HUES64 (cell line): ENCODE data around the gene DNAJC6.

Experiments used
- H3K27ac ChIP-seq: 2 replicates; pipeline ENCODE4 v1.7.0; 2013; ENCODE audit warnings: low read depth, low read length, inconsistent platforms
- H3K27me3 ChIP-seq: 2 replicates; pipeline ENCODE4 v1.6.1; 2013; ENCODE audit warnings: mild to moderate bottlenecking, low read length; ENCODE audit not compliant: insufficient read depth
- H3K36me3 ChIP-seq: 2 replicates; pipeline ENCODE4 v1.6.1; 2013; ENCODE audit warnings: mild to moderate bottlenecking, low read length; ENCODE audit not compliant: insufficient read depth
- H3K4me1 ChIP-seq: 2 replicates; pipeline ENCODE4 v1.6.1; 2013; ENCODE audit warnings: mild to moderate bottlenecking, low read length, moderate library complexity; ENCODE audit not compliant: insufficient read depth
- H3K4me3 ChIP-seq: 2 replicates; pipeline ENCODE4 v1.5.1; 2013; ENCODE audit warnings: mild to moderate bottlenecking, low read length, moderate library complexity
- H3K9ac ChIP-seq: 2 replicates; pipeline ENCODE4 v1.6.1; 2013; ENCODE audit warnings: mild to moderate bottlenecking, low read depth, low read length
- H3K9me3 ChIP-seq: 2 replicates; pipeline ENCODE4 v1.6.1; 2013; ENCODE audit warnings: low read depth, low read length; ENCODE audit not compliant: insufficient read depth
- WGBS: fragments of 150-250, 120-280 bp; methylation state at CpG from one replicate; pipeline ENCODE4 v1.1.7; 2013; ENCODE audit warnings: missing lambda C conversion rate; 5-methylcytosine and 5-hydroxymethylcytosine counted together

DNAJC6 gene

DNA sequence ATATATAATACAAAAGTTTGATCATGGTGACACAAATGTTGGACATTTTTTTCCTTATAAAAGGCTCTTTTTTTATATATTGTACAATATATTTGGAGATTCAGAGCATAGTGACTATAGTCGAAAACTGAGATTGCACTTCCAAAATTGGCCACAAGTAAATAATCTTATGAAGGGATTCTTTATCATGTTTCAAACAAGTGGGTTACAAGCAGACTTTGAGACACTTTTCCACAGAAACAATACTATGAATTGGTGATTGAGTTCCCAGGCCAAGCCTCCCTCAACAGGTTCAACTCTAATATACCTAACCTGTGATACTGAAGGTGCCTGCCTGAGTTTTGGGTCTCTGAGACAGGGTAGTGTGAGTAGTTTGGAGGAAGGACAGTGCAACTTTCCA is 124.9 kb downstream of the DNAJC6 start:
- Histone ChIP-seq H3K9ac (no peak overlapping the region), H3K27me3 (no peaks in the 10 kb centered on the region), H3K9me3 (no peaks in the 10 kb centered on the region), H3K4me3 (no peak overlapping the region), H3K4me1 (peaks cover 45% of the 10 kb centered on the region), H3K27ac (no peak overlapping the region), H3K36me3 (peaks cover 22% of the 10 kb centered on the region)
- WGBS: 80% methylated on average over 1 of the region's 1 CpG

- peaks cover 22% of the 10 kb centered on the region for H3K36me3 ChIP-seq
- no peaks in the 10 kb centered on the region for H3K9me3 ChIP-seq
- WGBS: 87% methylated on average over 3 of the region's 3 CpGs
- H3K27ac ChIP-seq: no peak overlapping the region
- peaks cover 40% of the 10 kb centered on the region for H3K4me1 ChIP-seq
- H3K9ac ChIP-seq: no peak overlapping the region
- no peak overlapping the region for H3K4me3 ChIP-seq
- no peaks in the 10 kb centered on the region for H3K27me3 ChIP-seq
These were observed 125.4 kb downstream of the DNAJC6 start for GRCh38 chr1:65434760-65435159.

- Histone ChIP-seq H3K27ac (no peak overlapping the region), H3K4me3 (no peak overlapping the region), H3K4me1 (peaks cover 32% of the 10 kb centered on the region), H3K9me3 (no peaks in the 10 kb centered on the region), H3K27me3 (no peaks in the 10 kb centered on the region), H3K9ac (no peak overlapping the region), H3K36me3 (peaks cover 12% of the 10 kb centered on the region; the same call in 1 of the 2 replicates)
- 93% methylated on average over 2 of the region's 2 CpGs for WGBS
These were observed 126.6 kb downstream of the DNAJC6 start for GRCh38 chr1:65435987-65436386.

DNA sequence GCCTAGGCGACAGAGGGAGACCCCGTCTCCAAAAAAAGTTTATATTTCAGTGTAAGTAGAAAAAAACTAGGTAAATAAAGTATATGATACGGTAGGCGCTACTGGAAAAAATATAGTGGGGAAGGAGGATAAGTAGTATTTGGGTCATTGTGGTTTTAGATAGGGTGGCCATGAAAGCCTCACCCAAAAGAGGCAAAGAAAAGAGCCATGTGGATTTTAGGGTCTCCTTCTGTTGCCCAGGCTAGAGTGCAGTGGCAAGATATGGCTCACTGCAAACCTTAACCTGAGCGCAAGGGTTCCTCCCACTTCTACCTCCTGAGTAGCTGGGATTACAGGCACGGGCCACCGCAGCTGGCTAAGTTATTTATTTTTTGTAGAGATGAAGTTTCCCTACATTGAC is 128.3 kb downstream of the DNAJC6 start:
- 96% methylated on average over 6 of the region's 7 CpGs for WGBS
- Histone ChIP-seq H3K36me3 (peaks cover 9% of the 10 kb centered on the region; the same call in 1 of the 2 replicates), H3K9me3 (peaks cover 4% of the 10 kb centered on the region; the same call in 1 of the 2 replicates), H3K27me3 (no peaks in the 10 kb centered on the region), H3K27ac (no peak overlapping the region), H3K4me1 (peaks cover 21% of the 10 kb centered on the region), H3K4me3 (no peak overlapping the region), H3K9ac (no peak overlapping the region)

GRCh38 chr1:65440322-65440900 is 131.1 kb downstream of the DNAJC6 start:
- no peak overlapping the region for H3K27ac ChIP-seq
- WGBS: 90% methylated on average over 12 of the region's 12 CpGs
- H3K9ac ChIP-seq: no peak overlapping the region
- no peaks in the 10 kb centered on the region for H3K27me3 ChIP-seq
- no peak overlapping the region for H3K4me3 ChIP-seq
- H3K9me3 ChIP-seq: peaks cover 8% of the 10 kb centered on the region; the same call in 1 of the 2 replicates
- peaks cover 18% of the 10 kb centered on the region for H3K4me1 ChIP-seq
- H3K36me3 ChIP-seq: no peaks in the 10 kb centered on the region

DNA sequence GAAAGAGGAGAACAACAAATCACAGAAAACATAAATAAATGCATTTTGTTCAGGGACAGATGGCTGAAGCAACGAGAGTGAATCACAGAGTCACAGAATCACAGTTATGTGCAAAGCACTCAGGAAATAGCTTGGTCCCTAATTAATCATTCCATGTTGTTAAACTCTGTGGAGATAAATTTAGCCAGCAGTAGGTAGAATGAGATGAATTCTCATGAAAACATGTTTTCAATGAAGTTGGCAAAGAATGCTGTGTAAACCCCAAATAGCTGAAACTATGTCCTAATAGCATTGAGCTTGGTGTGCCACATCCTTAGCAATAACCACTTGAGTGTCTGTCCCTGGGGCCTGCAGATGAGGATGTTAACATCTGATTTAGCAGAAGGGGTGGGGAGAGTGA is 131.6 kb downstream of the DNAJC6 start:
- no peaks in the 10 kb centered on the region for H3K27me3 ChIP-seq
- peaks cover 8% of the 10 kb centered on the region; the same call in 1 of the 2 replicates for H3K9me3 ChIP-seq
- no peak overlapping the region for H3K9ac ChIP-seq
- 93% methylated on average over 1 of the region's 1 CpG for WGBS
- no peak overlapping the region for H3K4me3 ChIP-seq
- H3K27ac ChIP-seq: no peak overlapping the region
- peaks cover 18% of the 10 kb centered on the region for H3K4me1 ChIP-seq
- no peaks in the 10 kb centered on the region for H3K36me3 ChIP-seq

DNA sequence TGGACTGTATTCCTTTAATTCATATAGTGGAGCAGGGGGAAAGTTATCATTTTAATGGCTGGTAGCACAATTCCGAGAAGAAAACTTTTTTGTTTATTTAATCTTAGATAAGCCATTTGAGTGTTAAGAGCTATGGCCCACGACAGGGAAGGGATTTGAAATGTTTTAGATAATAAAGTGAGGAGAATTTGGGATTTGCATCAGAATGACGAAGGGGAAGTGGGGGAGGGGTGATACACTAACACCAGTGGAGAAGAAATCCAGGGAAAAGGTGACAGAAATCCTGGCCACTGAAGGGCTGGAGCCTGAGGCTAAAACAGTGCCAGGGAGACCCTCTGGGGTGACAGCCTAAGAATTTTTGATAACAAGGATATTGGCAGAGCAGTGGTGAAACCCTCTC is 132.1 kb downstream of the DNAJC6 start:
- WGBS: 69% methylated on average over 3 of the region's 3 CpGs
- Histone ChIP-seq H3K9ac (no peak overlapping the region), H3K27me3 (no peaks in the 10 kb centered on the region), H3K36me3 (no peaks in the 10 kb centered on the region), H3K27ac (no peak overlapping the region), H3K4me1 (peaks cover 18% of the 10 kb centered on the region), H3K9me3 (peaks cover 8% of the 10 kb centered on the region; the same call in 1 of the 2 replicates), H3K4me3 (no peak overlapping the region)

DNA sequence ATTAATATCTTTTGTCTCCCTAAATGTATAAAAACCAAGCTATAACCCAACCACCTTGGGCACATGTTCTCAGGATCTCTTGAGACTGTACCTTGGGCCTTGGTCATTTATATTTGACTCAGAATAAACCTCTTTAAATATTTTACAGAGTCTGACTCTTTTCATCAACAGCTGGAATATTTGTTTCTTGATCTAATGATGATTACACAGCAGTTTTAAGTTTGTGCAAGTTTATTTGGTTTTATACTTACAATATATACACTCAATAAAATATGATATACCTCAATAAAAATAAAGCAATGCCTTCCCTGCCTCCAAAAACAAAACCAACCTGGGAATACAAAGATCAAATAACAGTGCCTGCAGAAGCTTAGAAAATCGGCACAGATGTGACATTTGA is 133.1 kb downstream of the DNAJC6 start:
- Histone ChIP-seq H3K4me1 (peaks cover 18% of the 10 kb centered on the region), H3K27ac (no peak overlapping the region), H3K4me3 (no peak overlapping the region), H3K9ac (no peak overlapping the region), H3K27me3 (no peaks in the 10 kb centered on the region), H3K9me3 (peaks cover 8% of the 10 kb centered on the region; the same call in 1 of the 2 replicates), H3K36me3 (no peaks in the 10 kb centered on the region)
- WGBS: 96% methylated on average over 1 of the region's 1 CpG

DNA sequence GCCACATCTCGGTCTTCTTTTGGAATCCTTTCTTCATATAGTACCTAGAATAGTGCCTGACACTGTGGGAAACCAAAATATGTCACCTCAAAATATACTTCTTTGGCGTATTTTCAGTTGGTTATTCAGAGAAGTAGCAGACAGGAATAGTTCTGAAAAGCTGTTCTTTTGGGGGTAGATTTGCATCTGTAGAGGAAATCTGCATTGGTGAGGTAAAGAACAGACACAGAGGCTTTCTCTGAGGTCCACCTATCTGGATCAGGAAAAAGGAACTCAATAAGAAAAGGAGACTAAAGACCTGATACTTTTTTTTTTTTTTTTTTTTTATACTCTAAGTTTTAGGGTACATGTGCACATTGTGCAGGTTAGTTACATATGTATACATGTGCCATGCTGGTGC is 134.3 kb downstream of the DNAJC6 start:
- H3K9ac ChIP-seq: no peak overlapping the region
- H3K4me1 ChIP-seq: peaks cover 18% of the 10 kb centered on the region
- 66% methylated on average over 2 of the region's 2 CpGs for WGBS
- peaks cover 8% of the 10 kb centered on the region; the same call in 1 of the 2 replicates for H3K9me3 ChIP-seq
- H3K36me3 ChIP-seq: no peaks in the 10 kb centered on the region
- H3K27me3 ChIP-seq: no peaks in the 10 kb centered on the region
- peak overlapping the region; percentile 51; the same call in 1 of the 2 replicates for H3K27ac ChIP-seq
- no peak overlapping the region for H3K4me3 ChIP-seq

DNA sequence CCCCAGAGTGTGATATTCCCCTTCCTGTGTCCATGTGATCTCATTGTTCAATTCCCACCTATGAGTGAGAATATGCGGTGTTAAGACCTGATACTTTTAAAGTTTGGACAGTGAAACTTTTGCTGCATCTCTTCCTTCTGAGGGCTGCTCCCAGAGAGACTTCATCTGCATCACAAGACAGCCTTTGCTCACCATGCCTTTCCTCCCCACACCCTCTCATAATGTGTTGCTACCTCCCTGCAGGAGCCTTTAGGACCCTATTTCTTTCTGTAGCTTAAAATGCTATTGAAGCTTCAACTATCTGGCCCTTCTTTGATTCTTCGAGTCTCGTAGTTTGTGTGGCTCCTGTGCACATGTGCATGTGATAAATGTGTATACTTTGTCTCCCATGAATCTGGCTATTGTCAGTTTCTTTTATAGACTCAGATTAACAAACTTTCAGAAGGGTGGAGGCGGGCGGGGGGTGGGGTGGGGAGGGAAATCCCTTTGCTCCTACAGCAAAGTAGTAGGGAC is 134.8 kb downstream of the DNAJC6 start:
- Histone ChIP-seq H3K27me3 (no peaks in the 10 kb centered on the region), H3K9me3 (peaks cover 8% of the 10 kb centered on the region; the same call in 1 of the 2 replicates), H3K4me3 (no peak overlapping the region; the same call in 1 of the 2 replicates), H3K9ac (no peak overlapping the region), H3K36me3 (no peaks in the 10 kb centered on the region), H3K27ac (0 out of 2 replicates have a peak overlapping the region, but pooled peaks have one; percentile 27), H3K4me1 (peaks cover 18% of the 10 kb centered on the region)
- WGBS: 29% methylated on average over 3 of the region's 5 CpGs

- peaks cover 18% of the 10 kb centered on the region for H3K4me1 ChIP-seq
- H3K9ac ChIP-seq: no peak overlapping the region
- no peak overlapping the region for H3K4me3 ChIP-seq
- H3K27me3 ChIP-seq: no peaks in the 10 kb centered on the region
- H3K9me3 ChIP-seq: peaks cover 8% of the 10 kb centered on the region; the same call in 1 of the 2 replicates
- no peaks in the 10 kb centered on the region for H3K36me3 ChIP-seq
- no peak overlapping the region for H3K27ac ChIP-seq
- WGBS: 94% methylated on average over 1 of the region's 1 CpG
These were observed 136.5 kb downstream of the DNAJC6 start for GRCh38 chr1:65445837-65446236.
